ENCODE data around the gene ABO.

DNA sequence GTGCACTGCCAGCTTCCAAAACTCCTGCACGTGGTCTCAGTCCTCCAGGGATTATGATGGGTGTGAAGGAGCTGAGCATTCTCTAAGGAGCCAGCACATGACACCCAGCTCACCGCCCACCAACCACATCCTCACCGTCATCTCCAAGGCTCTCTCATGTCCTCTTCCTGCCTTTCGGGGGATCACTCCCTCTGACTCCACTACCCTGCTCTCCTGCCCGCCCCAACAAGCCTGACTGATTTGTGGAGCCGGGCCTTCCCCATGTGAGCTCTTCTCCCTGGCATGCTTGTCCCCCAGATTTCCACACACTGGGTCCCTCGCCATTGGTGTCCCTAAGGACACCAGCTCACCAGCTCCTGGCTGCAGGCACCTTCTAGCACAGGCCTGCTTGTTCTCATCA is 1.9 kb downstream of the ABO start:
- no peak for TF ChIP-seq CTCF (IDR thresholded peaks at IDR 0.05 in 2 of 3, conservative IDR thresholded peaks at IDR 0.05 in 1 of 3; ENCODE audit: control insufficient read depth in 2 of 3, extremely low read depth in 1 of 3, insufficient read depth in 1 of 3, low read depth in 3 of 3, low read length in 3 of 3)
- TF ChIP-seq MYC (IDR thresholded peaks at IDR 0.05; ENCODE audit: insufficient read depth, insufficient read length, insufficient replicate concordance, low read length, severe bottlenecking) = no peak
- TF ChIP-seq PAX5 (IDR thresholded peaks at IDR 0.05; ENCODE audit: borderline replicate concordance, low read depth, low read length) = no peak
- TF ChIP-seq TAF1 (IDR thresholded peaks at IDR 0.05; ENCODE audit: borderline replicate concordance, low read depth, low read length) = no peak
- no peak for TF ChIP-seq RCOR1 (conservative IDR thresholded peaks at IDR 0.05; ENCODE audit: low read depth, low read length)
- TF ChIP-seq CEBPB (IDR thresholded peaks at IDR 0.05; ENCODE audit: borderline replicate concordance in 1 of 2, low read depth in 2 of 2, low read length in 2 of 2) = no peak
- TF ChIP-seq, protein P1, sequence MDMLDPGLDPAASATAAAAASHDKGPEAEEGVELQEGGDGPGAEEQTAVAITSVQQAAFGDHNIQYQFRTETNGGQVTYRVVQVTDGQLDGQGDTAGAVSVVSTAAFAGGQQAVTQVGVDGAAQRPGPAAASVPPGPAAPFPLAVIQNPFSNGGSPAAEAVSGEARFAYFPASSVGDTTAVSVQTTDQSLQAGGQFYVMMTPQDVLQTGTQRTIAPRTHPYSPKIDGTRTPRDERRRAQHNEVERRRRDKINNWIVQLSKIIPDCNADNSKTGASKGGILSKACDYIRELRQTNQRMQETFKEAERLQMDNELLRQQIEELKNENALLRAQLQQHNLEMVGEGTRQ (IDR thresholded peaks at IDR 0.05; ENCODE audit: borderline replicate concordance, low read depth, low read length) = no peak
- TF ChIP-seq POLR2A (IDR thresholded peaks at IDR 0.05; ENCODE audit: low read depth, low read length) = no peak
- no peak for TF ChIP-seq E2F8 (IDR thresholded peaks at IDR 0.05; ENCODE audit: low read depth, partially characterized antibody)
- no peak for TF ChIP-seq FOS (IDR thresholded peaks at IDR 0.05; ENCODE audit: borderline replicate concordance, extremely low read depth, insufficient read length)
- no peak for TF ChIP-seq EP300 (IDR thresholded peaks at IDR 0.05; ENCODE audit: borderline replicate concordance in 1 of 2, control insufficient read depth in 1 of 2, low read depth in 2 of 2, low read length in 2 of 2)
- TF ChIP-seq, protein P2, sequence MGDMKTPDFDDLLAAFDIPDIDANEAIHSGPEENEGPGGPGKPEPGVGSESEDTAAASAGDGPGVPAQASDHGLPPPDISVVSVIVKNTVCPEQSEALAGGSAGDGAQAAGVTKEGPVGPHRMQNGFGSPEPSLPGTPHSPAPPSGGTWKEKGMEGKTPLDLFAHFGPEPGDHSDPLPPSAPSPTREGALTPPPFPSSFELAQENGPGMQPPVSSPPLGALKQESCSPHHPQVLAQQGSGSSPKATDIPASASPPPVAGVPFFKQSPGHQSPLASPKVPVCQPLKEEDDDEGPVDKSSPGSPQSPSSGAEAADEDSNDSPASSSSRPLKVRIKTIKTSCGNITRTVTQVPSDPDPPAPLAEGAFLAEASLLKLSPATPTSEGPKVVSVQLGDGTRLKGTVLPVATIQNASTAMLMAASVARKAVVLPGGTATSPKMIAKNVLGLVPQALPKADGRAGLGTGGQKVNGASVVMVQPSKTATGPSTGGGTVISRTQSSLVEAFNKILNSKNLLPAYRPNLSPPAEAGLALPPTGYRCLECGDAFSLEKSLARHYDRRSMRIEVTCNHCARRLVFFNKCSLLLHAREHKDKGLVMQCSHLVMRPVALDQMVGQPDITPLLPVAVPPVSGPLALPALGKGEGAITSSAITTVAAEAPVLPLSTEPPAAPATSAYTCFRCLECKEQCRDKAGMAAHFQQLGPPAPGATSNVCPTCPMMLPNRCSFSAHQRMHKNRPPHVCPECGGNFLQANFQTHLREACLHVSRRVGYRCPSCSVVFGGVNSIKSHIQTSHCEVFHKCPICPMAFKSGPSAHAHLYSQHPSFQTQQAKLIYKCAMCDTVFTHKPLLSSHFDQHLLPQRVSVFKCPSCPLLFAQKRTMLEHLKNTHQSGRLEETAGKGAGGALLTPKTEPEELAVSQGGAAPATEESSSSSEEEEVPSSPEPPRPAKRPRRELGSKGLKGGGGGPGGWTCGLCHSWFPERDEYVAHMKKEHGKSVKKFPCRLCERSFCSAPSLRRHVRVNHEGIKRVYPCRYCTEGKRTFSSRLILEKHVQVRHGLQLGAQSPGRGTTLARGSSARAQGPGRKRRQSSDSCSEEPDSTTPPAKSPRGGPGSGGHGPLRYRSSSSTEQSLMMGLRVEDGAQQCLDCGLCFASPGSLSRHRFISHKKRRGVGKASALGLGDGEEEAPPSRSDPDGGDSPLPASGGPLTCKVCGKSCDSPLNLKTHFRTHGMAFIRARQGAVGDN (IDR thresholded peaks at IDR 0.05) = no peak

Measured in GM12878 (cell line).